Ovary (tissue), 9 donors: ENCODE results near the gene TAOK1. TPM values are rescaled to one million over a fixed set of nuclear protein-coding genes. Genes with fewer than 3 reads are reported as not detected.

Source experiments
- DNase-seq, 5 donors: peaks; one replicate each; pipeline ENCODE4 v3.0.0-alpha.2; 2019 to 2020
- H3K27ac ChIP-seq, 2 donors: fragments of 200-600 bp; one replicate each; pipeline versions ENCODE4 v1.5.1 to v1.8.0; 2019 to 2022
- H3K27me3 ChIP-seq: fragments of 200-600 bp; one replicate; pipeline ENCODE4 v1.8.0; 2022
- H3K36me3 ChIP-seq: fragments of 200-600 bp; sonication (generic); one replicate; pipeline ENCODE4 v1.5.1; 2019
- H3K4me1 ChIP-seq: one replicate; pipeline ENCODE4 v1.8.1; 2013; ENCODE audit warnings: mild to moderate bottlenecking, moderate library complexity; ENCODE audit not compliant: insufficient read depth
- H3K4me3 ChIP-seq: fragments of 200-600 bp; sonication (generic); one replicate; pipeline ENCODE4 v1.5.1; 2017
- H3K9me3 ChIP-seq, 2 donors: fragments of 200-600 bp in 1 of 2; sonication (generic) in 1 of 2; one replicate each; pipeline versions ENCODE4 v1.5.1 to v1.8.1; 2013 to 2019; ENCODE audit warnings: mild to moderate bottlenecking in 1 of 2, moderate library complexity in 1 of 2
- EP300 ChIP-seq: sonication (generic); formaldehyde crosslinking; IDR thresholded peaks from one replicate; pipeline ENCODE4 v1.6.1; 2017; ENCODE audit warnings: antibody characterized with exemption
- POLR2A ChIP-seq: fragments of 450-650 bp; IDR thresholded peaks from one replicate; pipeline ENCODE4 v1.6.1; 2017; ENCODE audit warnings: antibody characterized with exemption, mild to moderate bottlenecking, moderate library complexity
- WGBS, 3 donors: extraction: QIAGEN DNeasy Blood & Tissue Kit in 1 of 3; methylation state at CpG; one replicate each; pipeline versions ENCODE4 v1.1.5 to v1.1.7; 2013 to 2017; 5-methylcytosine and 5-hydroxymethylcytosine counted together
- intact Hi-C, 4 donors: fragments of 100-400 bp; cut with DNase I; formaldehyde crosslinking; loops; one replicate each; pipeline versions ENCODE4 v1.11.0 to v1.15.1; 2022 to 2023
- polyA plus RNA-seq, 2 donors: library from polyadenylated mRNA; stranded (reverse); fragments of 200-250 nt in 1 of 2; fragments of 350-450 nt in 1 of 2; fragmentation: Illumina TruSeq in 1 of 2; extraction: RNeasy Lipid Tissue Mini Kit (QIAGEN cat#74804) in 1 of 2; gene quantifications; one replicate each; pipeline ENCODE4 v1.2.3, GENCODE V29; 2013 to 2014
- total RNA-seq, 7 donors: library from RNA; depleted of rRNA in 2 of 7; stranded (reverse); fragments of >200 nt in 2 of 7; fragmentation: NEBNext Ultra II Directional in 3 of 7; extraction: Animal tissue kit (Norgen Biotek cat#: 25700) in 3 of 7; gene quantifications; one replicate each; pipeline versions ENCODE4 v1.1.0 to v1.2.4, GENCODE V29; 2016 to 2023
- TF ChIP-seq, protein P1 (sequence below), 3 donors: fragments of 450-650 bp in 2 of 3; fragments of 200-600 bp in 1 of 3; IDR thresholded peaks; one replicate each; pipeline versions ENCODE4 v1.5.1 to v1.8.0; 2016 to 2022; ENCODE audit warnings: antibody characterized with exemption in 3 of 3, mild to moderate bottlenecking in 1 of 3
- donor health status: DM: no; HTN: no; CAD: no; lungs with moderate emphysema.
- donor health status: DM: no; HTN: no; CAD: no.
- donor health status: Bipolar disorder and iron deficiency.
- donor health status: DM: yes; HTN: yes; CAD: no.
- donor health status: DM: no; HTN: no; CAD: no.
- donor health status: DM: yes; HTN: yes; CAD: no.

Gene TAOK1
- total and polyA plus RNA-seq, 9 donors: 8.7 to 66.5 (median 49.6) TPM

DNA sequence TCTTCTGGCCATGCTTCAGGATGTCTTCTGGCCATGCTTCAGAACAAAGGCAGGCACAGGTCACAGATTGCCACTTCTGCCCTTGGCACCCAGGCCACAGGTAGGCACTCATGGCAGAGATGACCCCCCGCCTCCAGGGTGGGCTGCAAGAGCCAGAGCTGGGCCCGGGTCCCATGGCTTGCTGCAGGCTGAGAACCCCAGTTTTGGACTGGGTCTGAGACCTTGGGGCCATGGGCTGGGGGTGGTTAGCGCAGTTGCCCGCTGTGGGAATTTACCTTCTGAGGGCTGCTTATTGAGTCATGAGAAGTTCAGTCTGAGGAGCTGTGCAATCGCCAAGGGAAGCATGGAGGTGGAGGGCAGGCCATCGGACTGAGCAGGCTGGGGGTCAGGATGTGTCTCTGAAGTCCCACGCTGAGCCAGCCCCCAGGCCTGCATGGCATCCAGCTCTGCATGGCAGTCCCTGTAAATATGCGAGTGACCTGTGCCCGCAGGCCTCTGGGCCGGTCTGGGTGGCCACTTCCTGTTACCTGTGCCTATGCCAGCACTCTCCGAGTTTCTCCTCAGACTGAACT is 204.4 kb downstream of the TAOK1 start:
- H3K9me3 ChIP-seq: no peaks in the 10 kb centered on the region
- H3K27me3 ChIP-seq: no peaks in the 10 kb centered on the region
- no peaks in the 10 kb centered on the region for H3K36me3 ChIP-seq
- peak in 4 of 5 donors; percentile 14 to 37 (median 28) for DNase-seq
- TF ChIP-seq POLR2A: no peak
- TF ChIP-seq, protein P1, sequence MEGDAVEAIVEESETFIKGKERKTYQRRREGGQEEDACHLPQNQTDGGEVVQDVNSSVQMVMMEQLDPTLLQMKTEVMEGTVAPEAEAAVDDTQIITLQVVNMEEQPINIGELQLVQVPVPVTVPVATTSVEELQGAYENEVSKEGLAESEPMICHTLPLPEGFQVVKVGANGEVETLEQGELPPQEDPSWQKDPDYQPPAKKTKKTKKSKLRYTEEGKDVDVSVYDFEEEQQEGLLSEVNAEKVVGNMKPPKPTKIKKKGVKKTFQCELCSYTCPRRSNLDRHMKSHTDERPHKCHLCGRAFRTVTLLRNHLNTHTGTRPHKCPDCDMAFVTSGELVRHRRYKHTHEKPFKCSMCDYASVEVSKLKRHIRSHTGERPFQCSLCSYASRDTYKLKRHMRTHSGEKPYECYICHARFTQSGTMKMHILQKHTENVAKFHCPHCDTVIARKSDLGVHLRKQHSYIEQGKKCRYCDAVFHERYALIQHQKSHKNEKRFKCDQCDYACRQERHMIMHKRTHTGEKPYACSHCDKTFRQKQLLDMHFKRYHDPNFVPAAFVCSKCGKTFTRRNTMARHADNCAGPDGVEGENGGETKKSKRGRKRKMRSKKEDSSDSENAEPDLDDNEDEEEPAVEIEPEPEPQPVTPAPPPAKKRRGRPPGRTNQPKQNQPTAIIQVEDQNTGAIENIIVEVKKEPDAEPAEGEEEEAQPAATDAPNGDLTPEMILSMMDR (IDR thresholded peaks at IDR 0.05): no peak
- TF ChIP-seq EP300: no peak
- peaks cover 33% of the 10 kb centered on the region for H3K4me1 ChIP-seq
- no peak overlapping the region for H3K27ac ChIP-seq
- intact Hi-C loops: no loop called here
- no peak overlapping the region for H3K4me3 ChIP-seq
- 84 to 85% (median 85%) methylated on average over 8 to 11 of the region's 11 CpGs for WGBS, 3 donors

DNA sequence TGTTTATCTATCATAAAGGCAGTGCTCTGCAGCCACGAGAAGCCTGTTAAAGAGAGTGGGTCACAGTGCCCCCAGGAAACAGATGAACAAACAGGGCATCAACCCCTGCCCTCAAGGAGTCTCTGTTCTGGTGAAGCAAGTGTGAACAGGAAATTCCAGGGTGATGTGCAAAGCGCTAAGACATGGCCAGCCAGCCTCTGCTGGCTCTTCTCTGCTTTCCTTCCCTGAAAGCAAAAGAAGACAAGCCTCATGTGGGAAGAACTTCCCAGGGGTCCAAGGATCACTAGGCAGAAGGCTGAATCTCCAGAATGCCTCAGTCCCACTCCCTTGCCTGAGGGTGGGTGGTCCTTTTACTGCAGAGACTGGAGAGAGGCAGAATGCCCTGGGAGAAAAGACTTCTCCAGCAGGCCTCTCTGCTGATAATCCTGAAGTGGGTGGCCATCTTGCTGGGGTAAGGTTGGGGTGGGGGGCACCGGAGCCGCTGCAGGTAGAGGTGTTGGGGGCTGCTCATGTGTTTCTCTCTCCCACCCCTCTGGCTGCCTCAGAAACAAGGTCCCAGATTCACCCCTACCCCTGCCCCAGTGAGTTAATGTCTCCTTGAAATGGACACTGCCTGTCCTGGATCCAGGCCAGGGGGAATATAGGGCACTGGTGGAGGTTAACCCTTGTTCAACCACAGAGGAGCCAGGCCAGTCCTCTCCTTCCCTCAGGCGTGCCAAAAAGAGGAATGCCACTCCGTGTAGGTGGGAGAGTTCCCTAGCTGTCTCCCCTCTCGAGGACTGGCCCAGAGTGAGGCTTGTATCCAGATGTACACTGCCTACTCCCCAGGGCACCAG is 205.2 kb downstream of the TAOK1 start:
- Histone ChIP-seq H3K36me3 (no peaks in the 10 kb centered on the region), H3K4me1 (peaks cover 31% of the 10 kb centered on the region), H3K27me3 (no peaks in the 10 kb centered on the region), H3K4me3 (no peak overlapping the region), H3K9me3 (no peaks in the 10 kb centered on the region), H3K27ac (no peak overlapping the region)
- TF ChIP-seq EP300: no peak
- TF ChIP-seq POLR2A: no peak
- TF ChIP-seq, protein P1 (IDR thresholded peaks at IDR 0.05): no peak
- 65 to 76% (median 67%) methylated on average over 7 of the region's 7 CpGs for WGBS, 3 donors
- intact Hi-C loops: no loop called here
- DNase-seq: peak in 1 of 5 donors; percentile 9

DNA sequence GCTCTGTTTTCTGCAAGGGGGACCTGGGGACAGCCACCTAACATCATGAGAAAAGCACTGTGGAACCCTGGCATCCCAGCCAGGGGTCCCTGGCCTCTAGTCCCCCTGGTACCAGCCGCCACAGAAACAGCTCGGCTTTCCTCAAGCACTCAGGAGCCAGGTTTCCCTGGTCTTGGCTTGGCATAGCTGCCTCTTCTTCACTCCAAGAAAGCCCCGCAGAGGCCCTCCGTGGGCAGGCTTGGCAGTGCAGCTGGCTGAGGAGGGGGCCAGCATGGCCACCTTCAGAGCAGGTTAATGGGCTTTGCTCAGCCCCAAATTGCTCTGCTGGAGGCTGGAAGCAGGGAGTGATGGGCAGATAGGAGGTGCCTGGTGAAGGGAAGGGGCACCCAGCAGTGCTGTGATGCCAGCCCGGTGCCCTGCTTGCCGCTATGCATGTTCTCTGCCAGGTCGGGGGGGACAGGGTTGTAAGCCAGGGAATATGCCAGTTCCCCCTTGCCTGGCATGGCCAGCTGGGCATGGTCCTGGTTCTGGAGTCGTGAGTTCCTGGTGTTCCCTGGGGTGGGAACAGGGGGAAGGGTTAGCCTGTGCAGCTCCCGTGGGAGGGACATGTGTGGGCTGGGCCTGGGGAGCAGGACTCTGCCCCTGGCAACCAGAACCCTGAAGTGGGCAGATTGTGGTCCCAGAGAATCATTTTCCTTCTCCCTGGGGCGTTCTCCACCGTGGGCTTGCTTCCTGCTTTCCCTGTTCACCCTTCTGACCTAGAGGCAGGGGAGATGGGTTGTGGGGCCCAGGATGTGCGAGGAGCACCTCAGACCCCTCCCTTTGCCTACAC is 206.0 kb downstream of the TAOK1 start:
- H3K27ac ChIP-seq: no peak overlapping the region
- no peaks in the 10 kb centered on the region for H3K27me3 ChIP-seq
- peaks cover 27% of the 10 kb centered on the region for H3K4me1 ChIP-seq
- H3K4me3 ChIP-seq: no peak overlapping the region
- no peaks in the 10 kb centered on the region for H3K36me3 ChIP-seq
- no peaks in the 10 kb centered on the region for H3K9me3 ChIP-seq
- WGBS, 3 donors: 72 to 76% (median 76%) methylated on average over 12 of the region's 12 CpGs
- DNase-seq: peak in 2 of 5 donors; percentile 15 to 28
- no peak for TF ChIP-seq EP300
- intact Hi-C loops: no loop called here

DNA sequence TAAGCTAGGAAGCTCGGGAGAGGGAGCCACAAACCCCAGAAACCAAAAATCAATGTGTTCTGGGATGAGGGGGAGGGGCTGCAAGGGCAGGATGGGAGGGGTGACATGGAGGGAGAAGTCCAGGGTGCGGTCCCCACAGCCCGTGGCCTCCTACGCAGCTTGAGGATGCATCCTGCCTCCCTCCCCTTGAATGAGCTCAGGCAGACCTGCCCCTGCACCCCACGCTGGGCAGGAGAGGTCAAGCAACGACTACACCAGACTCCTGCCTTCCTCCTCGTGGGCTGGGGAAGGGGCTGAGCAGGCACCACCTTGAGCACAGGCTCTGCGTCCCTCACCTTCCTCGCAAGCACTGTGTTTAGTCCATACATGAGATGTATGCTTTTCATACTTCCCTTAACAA is 206.6 kb downstream of the TAOK1 start:
- Histone ChIP-seq H3K4me1 (peaks cover 27% of the 10 kb centered on the region), H3K27ac (no peak overlapping the region), H3K4me3 (no peak overlapping the region), H3K9me3 (no peaks in the 10 kb centered on the region), H3K36me3 (no peaks in the 10 kb centered on the region), H3K27me3 (no peaks in the 10 kb centered on the region)
- TF ChIP-seq EP300: no peak
- 46 to 49% (median 47%) methylated on average over 9 of the region's 9 CpGs for WGBS, 3 donors
- peak in 2 of 5 donors; percentile 30 to 46 for DNase-seq
- intact Hi-C loops: no loop called here

DNA sequence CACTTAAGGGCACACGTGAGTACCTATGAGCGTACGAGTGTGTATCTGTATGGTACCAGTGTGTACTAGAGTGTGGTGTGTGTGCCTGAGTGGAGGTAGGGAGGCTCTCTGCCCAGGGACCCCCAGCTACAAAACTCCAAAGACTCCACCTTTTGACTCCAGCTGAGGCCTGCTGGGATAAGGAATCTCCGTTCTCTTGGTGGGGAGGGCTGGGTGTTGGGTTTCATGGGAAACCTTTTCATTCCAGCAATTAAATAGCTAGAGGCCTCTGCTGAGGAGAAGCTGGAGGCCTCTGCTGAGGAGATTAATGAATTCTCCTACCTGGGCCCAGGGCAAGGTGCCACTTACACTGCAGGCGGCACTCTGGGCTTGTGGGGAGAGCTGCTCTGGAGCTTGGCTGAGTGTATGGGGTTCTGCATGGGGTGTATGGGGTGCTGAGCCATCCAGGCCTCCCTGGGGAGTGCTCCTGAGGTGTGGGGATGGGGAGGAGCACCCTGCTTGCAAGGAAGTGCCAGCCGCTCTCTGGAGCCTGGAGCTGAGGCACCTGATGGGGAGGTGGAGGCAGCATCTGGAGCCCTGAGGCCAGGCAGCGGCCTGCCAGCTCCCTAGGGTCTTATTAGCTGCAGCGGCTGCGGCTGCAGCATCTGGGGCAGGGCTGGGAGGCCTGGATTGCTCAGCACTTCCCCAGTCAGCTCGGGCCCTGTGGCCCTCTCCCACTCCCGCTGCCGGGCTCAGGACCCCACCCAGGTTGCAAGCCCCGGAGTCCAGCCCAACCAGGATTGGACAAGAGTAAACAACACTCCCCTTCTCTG is 207.4 kb downstream of the TAOK1 start:
- 37 to 49% (median 47%) methylated on average over 12 to 13 of the region's 13 CpGs for WGBS, 3 donors

More for the DNA sequence above, 207.4 kb downstream of the TAOK1 start:
- peak overlapping the region in 1 of 2 donors; percentile 5 for H3K27ac ChIP-seq
- TF ChIP-seq POLR2A: no peak
- no peak for TF ChIP-seq EP300
- TF ChIP-seq, protein P1 (IDR thresholded peaks at IDR 0.05): no peak
- intact Hi-C loops: no loop called here
- H3K27me3 ChIP-seq: no peaks in the 10 kb centered on the region
- DNase-seq: peak in 2 of 5 donors; percentile 17 to 37
- H3K4me3 ChIP-seq: no peak overlapping the region
- no peaks in the 10 kb centered on the region for H3K9me3 ChIP-seq
- H3K36me3 ChIP-seq: no peaks in the 10 kb centered on the region
- H3K4me1 ChIP-seq: peaks cover 24% of the 10 kb centered on the region
